Endometrium (tissue), 2 donors: Measurements from ENCODE around the gene SOCS7.

Source experiments
- FAIRE-seq: peaks from 2 replicates; lab custom pipeline; 2012; peaks lifted over from hg19 to GRCh38; lab: Jason Lieb, UNC
- donor health status: control.
- donor health status: control.

SOCS7 gene

DNA sequence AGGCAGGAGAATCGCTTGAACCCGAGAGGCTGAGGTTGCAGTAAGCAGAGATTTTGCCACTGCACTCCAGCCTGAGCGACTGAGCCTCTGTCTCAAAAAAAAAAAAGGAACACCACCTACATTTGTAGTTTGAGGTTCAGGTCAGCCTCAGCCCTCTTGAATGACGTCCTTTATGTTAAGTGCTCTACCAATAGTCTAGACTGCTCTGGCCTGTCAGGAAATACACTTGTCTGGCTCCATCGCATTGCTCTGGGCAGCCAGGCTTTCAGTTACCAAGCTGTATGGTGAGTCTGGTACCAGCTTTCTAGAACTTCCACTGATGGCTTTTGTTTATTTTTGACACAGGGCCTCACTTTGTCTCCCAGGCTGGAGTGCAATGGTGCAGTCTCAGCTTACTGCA lies 11.4 kb downstream of the SOCS7 start:
- FAIRE-seq = no peak

- no peak for FAIRE-seq
Observed at GRCh38 chr17:38364741-38365140, 13.1 kb downstream of the SOCS7 start.

DNA sequence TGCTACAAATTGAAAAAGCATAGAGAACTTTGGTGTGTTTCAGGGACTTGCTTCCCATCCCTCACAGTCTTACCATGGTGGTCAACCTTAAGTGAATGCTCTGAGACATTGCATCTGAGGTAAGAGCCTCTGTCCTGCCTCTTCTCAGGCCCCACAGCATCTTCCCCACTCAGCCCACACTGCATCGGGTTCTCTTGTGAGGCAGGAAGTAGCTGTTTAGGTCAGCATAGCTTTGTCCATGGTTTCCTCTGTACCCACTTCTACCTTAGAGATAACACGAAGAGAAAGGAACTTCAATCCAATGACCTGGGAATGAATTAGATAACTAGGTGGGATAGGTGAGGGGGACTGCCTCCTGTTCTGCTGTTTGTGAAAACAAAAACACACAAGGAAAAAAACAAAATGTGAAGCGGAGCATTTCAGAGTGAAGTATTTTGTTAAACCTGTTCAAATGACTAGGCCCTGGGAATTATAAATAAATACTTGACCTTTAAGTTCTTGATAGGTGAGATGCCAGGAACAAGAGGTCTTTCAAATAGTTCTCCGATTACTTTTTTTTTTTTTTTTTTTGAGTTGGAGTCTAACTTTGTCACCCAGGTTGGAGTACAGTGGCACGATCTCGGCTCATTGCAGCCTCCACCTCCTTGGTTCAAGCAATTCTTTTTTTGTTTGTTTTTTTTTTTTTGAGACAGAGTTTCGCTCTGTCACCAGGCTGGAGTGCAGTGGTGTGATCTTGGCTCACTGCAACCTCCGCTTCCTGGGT lies 17.7 kb downstream of the SOCS7 start:
- FAIRE-seq = no peak

DNA sequence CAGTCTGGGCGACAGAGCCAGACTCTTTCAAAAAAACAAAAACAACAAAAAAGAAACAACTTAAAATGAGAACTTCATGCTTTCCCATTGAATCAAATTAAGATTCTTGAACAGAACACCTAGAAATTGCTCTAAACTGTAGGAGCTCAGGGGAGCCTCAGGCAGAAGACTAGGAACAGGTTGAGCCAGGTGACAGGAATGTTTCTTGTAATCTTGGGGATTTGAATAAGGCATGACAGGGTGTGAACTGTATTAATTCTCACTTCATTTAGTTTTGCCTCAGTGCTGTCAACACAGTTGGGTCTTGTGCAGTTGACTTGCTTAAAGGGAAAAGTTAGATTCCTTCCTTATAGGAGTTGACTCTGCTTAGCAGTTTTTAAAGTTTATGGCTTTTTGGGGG lies 27.8 kb downstream of the SOCS7 start:
- FAIRE-seq = no peak

- no peak for FAIRE-seq
Observed at GRCh38 chr17:38395090-38395489, 43.4 kb downstream of the SOCS7 start.

- FAIRE-seq = no peak
Observed at GRCh38 chr17:38397227-38397626, 45.6 kb downstream of the SOCS7 start.

DNA sequence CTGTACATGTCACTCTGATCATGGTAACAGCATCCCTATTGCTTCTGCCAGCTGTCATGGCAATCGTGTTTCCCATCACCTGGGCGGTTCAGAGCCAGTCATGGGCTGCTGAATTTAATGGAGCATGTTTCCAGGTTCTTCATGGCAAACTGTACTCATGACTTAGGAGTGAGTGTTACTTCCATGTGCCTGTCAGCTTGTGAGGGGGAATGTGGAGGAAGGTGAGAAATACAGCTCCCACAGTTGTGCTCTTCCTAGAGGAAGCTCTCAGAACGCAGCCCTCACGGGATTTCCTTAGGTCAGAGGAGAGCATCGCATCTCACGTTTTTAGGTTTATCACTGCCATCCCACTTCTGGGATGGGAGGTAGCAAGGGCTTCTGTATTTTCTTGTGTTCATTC lies 48.6 kb downstream of the SOCS7 start:
- no peak for FAIRE-seq

DNA sequence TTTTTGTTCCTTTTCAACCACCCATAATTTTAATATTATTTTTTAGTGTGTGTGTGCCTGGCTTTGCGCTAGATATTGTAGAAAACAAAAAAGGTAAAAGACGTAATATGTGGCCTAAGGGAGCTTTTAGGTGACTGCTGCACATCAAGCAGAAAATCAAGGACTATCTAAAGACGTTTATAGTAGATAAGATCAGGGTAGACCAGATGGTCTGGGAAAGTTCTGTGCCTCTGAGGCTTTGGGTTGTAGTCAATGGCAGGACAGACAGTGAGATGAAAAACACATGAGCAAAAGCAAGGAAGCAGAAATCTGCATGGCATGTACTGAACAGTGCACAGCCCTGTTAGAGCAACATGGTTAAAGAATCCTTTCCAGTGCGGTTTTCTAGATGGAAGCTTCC lies 49.8 kb downstream of the SOCS7 start:
- no peak for FAIRE-seq

DNA sequence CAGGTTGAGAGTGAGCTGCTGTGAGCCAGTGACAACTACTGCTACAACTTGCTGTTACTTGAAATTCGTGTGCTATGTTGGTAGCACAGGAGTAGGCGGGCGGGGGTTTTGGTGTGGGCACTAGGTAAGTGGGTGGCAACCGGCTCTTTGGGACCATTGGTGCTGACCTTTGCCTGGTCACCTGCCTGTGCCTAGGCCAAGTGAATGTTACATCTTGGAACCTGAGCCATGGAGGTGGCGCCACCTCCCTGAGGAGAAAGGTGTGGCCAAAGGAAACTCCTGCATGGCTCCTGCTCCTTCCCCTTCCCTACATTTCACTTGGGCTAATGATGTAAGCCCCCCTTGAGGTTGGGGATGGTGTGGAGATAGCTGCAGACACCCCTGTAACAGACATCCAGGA lies 51.3 kb downstream of the SOCS7 start:
- no peak for FAIRE-seq

DNA sequence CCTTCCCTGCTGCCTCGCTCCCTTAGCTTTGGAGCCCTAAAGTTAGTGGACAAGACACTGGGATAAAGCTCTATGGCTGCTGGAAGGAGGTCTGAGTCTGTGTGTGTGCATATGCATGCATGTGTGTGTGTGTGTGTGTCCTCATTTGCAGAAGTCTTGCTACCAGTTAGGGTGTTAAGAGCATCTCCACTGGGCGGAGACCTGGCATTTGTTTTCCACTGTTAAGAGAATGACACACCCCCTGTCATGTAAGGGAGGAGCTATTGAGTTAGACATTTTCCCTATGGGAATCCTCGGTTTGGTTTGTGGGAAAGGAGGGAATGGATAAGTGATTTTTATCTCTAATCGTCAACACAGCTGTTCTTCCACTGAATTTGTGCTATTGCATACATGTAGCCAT lies 51.8 kb downstream of the SOCS7 start:
- FAIRE-seq = no peak

- no peak for FAIRE-seq
Observed at GRCh38 chr17:38404174-38404943, 52.7 kb downstream of the SOCS7 start.

- no peak for FAIRE-seq
Observed at GRCh38 chr17:38405654-38406053, 54.0 kb downstream of the SOCS7 start.

DNA sequence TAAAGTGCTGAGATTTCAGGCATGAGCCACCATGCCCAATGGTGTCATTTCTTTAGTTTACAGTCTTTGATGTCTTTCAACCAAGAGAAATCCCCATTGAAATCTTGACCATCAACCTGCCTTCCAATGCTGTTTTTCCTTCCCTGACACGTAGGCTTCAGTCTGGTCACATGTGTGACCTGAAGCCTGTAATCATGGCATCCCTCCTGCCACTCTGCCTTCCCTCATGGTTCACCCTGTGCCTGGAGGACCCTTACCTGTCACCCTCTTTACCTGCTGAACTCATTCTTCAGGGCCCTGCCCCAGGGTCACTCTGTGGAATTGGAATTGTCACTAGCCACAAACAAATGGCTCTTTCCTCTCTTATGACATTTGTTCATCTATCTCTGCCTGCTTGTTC lies 58.6 kb downstream of the SOCS7 start:
- FAIRE-seq = no peak

DNA sequence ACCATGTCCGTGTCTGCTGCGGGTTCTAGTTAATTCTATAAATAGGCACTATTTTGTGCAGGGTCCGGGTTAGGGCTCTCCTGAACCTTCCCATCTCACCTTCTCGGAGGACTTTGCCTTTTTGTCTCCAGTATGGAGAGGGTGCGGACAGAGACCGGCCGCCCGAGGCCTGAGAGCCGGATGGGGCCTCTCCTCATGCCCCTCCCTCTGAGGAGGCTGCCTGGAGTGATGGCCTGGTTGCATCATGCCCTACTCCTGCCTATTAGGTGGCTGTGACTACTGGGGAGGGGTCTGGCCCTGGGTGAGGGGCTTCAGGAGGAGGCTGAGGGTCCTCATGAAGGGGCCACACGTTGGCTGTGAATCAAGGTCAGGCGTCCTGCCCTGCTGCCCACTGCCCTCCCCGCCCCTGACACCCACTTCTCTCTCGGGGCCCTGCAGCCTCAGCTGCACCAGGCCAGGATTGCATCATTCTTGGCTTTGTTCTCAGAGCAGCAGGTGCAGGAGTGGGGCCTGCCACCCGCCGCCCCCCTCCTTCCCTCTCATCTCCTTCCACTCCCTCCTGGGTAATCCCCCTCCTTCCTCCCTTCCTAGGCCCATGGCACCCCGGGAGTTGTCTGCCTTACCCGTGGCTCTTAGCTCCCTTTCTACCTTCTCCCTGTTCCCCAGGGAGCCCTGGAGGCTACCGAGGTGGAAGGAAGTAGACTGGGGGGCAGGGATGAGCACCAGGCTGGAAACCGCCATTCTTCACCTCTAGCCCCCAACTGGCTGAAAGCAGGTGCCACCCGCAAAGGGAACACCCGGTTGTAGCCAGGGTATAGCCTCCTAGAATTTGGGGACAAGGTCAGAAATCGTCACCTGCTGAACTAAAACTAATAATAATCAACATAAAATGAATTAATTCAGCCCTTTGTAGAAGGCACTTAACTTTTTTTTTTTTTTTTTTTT lies 63.9 kb downstream of the SOCS7 start:
- FAIRE-seq = no peak

GRCh38 chr17:38416840-38417209 lies 65.2 kb downstream of the SOCS7 start:
- FAIRE-seq = no peak

DNA sequence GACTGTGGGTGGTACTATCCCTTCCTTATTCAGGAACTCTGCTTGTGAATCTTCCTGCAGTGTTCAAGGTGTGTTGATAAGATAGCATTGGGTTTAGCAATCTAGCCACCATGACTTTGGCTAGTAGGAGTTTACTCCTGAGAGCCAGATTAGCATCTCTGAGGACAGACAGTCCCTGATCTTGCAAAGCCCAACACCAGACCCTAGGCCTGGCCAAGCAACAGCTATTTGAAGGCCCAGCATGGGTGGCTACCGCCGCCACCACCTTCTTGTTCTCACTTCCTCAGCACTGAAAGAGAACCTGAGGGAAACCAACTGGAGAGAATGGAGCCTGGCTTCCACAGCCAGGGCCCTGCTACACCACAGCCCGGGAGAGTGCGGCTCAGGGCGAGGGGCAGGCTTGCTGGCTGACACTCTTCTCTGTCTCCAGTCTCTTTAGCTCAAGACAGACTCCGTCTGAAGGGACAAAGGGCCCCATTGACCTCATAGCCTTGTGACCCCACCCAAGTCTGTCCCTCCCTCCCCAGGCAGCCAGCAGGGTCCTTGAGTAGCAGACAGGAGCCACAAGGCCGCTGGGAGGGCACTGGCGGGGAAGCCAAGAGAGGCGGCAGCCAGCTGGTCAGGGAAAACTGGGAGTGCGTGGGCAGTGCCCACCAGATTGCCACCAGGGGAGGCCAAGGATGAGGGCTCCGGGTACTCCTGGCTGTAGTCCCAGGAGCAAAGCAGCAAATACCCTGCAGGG lies 65.7 kb downstream of the SOCS7 start:
- no peak for FAIRE-seq

GRCh38 chr17:38418062-38418692 lies 66.5 kb downstream of the SOCS7 start:
- no peak for FAIRE-seq

DNA sequence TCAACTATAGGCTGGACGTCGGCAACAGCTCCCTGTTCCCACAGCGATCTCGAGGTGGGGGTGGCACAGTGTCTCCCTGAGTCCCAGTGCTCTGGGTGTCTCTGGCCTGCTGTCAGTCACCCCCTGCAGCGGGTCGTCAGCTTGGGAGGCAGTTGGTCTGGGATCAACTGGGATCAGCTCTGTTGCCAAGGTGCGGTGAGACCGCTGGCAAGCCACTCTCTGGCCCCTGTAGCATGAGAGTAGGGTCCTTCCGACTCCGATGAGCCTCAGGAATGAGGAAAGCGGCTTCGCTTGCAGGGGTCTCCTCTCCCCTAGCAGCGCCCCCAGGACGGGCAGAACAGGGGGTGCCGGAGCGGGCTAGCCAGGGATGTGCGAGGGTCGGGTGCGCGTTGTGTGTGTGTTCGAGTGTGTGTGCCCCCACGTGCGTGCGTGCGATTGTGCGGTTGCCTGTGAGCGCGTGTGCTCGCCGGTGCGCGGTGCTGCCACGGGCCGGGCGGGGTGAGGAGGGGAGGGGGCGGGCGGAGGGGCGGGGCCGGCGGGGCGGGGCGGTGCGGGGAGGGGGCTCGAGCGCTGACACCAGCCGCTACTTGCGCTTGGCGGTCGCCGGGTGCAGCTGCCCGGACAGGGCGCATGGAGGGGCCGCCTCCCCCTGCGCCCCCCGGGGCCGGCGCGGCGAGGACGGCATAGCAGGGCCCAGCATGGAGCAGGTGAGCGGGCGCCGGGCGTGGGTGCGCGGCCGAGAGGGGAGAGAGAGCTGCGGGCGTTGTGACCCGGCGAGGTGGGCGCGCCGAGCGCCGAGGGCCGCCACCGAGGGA lies 67.3 kb downstream of the SOCS7 start:
- no peak for FAIRE-seq

GRCh38 chr17:38419508-38419981 lies 67.9 kb downstream of the SOCS7 start:
- FAIRE-seq = no peak

DNA sequence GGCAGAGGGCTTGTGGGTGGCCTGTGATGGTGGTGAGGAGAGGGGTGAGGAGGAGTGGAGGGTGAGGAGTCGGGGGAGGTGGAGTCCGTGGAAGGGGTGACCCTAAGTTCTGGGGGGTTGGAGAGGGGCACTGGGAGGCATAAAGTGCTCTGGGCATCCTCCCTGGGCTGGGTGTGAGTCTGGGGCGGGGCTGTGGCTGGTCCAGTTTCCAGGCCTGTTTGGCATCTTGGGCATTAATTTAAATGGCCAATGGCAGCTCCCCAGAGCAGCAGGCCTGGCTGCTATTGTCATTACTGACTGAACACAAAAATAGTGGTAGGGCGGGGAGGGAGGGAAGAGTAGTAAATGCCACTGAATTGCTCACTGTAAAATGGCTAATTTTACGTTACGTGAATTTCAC lies 68.9 kb downstream of the SOCS7 start:
- FAIRE-seq = no peak
